ENCODE data around the gene SOCS2. TPM values are rescaled to one million over a fixed set of nuclear protein-coding genes. Genes with fewer than 3 reads are reported as not detected.

SOCS2 gene
- total RNA-seq, 6 experiments from 2014 or later: 32.2 to 64.4 (median 58.8) TPM

DNA sequence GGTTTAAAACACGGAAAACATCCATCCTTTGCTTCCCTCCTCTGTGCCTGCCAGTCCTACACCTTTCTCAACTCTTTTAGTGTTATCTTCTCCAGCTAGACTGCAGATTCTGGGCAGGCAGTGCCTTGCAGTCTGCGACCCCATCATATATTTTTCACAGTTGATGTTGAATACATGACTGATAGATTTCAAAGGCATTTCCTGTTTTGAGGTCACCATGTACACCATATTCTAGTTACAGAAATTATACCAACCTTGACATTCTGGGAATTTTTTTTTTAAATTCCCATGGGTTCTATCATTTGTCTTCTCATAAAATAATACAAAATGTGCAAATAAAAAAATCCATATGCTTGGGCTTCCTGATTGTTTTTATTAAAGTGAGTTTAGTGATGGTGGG is 16.6 kb downstream of the SOCS2 start:
- Mint-ChIP-seq H3K36me3 (ENCODE audit: low read depth) (peaks cover 5% of the 10 kb centered on the region; the same call in 1 of the 2 replicates), H3K27me3 (ENCODE audit: insufficient read depth) (peaks cover 2% of the 10 kb centered on the region; the same call in 1 of the 2 replicates), H3K4me3 (no peak overlapping the region), H3K9me3 (no peaks in the 10 kb centered on the region), H3K27ac (no peak overlapping the region), H3K4me1 (ENCODE audit: low read depth) (peaks cover 52% of the 10 kb centered on the region)
- TF ChIP-seq, protein P1, sequence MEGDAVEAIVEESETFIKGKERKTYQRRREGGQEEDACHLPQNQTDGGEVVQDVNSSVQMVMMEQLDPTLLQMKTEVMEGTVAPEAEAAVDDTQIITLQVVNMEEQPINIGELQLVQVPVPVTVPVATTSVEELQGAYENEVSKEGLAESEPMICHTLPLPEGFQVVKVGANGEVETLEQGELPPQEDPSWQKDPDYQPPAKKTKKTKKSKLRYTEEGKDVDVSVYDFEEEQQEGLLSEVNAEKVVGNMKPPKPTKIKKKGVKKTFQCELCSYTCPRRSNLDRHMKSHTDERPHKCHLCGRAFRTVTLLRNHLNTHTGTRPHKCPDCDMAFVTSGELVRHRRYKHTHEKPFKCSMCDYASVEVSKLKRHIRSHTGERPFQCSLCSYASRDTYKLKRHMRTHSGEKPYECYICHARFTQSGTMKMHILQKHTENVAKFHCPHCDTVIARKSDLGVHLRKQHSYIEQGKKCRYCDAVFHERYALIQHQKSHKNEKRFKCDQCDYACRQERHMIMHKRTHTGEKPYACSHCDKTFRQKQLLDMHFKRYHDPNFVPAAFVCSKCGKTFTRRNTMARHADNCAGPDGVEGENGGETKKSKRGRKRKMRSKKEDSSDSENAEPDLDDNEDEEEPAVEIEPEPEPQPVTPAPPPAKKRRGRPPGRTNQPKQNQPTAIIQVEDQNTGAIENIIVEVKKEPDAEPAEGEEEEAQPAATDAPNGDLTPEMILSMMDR (IDR thresholded peaks at IDR 0.05): no peak
- no peak for DNase-seq

DNA sequence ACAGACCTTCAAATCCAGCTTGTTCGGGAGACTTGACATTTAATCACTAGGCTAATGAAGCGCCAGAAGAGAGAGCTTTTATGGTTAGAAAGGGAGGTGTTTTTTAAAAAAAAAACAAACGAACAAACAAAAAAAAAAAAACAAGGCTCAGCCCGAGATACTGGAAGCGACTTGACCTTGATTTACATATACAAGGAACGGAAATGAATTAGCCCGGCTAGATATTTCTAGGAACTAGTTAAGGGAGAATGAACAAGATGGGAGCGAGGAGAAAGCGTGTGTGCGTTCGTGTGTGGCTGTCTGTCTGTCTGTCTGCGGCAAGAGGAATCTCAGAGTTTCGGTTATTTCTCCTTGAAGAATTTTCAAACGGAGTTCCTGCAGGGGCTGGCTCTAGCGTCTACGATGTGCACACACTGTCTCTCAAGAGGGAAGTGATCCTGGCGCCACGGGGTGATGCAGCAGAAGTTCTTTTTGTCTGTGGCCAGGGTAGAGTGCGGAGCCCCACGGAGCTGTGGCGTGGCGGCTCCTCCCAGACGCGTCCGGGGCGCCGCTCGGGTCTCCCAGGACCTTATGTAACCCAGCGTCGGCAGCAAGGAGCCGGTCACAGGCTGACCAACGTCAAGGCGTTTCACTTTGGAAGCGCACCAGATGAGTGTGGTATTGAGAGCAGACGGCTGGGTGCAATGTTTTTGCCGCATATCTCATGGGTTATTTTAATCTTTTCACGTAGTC is 18.8 kb downstream of the SOCS2 start:
- H3K4me1 Mint-ChIP-seq (ENCODE audit: low read depth): peaks cover 63% of the 10 kb centered on the region
- TF ChIP-seq, protein P1 (IDR thresholded peaks at IDR 0.05): no peak

DNA sequence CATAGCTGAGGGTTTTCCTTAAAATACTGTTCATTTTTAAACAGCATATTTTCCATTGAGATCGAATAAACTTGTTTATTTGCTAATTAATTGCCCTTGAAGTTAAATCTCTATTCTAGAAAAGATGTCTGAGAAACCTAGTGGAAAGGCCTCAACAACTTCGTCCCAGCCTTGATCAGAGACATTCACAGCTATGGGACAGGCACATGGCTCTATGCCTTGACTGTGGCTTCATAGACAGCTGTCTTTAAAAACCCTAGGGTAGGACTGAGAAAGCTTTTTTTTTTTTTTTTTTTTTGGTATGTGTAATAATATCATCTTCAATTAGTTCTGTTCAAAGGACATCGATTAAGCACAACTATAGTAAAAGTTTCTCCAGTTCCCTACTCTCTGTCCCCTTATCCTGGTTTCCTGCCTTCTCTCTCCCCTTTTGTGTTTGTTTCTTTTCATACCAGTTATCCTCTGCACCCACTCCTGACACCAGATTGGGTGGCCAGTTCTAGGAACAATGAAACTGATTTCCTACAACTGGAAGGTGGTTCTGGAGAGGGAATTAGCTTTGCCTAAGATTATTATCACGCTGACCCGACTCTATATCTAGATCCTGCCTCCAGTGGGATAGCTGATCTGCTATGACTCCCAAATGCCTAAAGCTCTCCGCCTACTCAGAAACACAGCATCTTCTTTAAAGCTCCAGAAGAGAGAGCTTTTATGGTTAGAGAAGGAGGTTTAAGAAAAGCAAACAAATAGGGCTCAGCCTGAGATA is 20.3 kb downstream of the SOCS2 start:
- Mint-ChIP-seq H3K27me3 (ENCODE audit: insufficient read depth) (no peaks in the 10 kb centered on the region), H3K4me1 (ENCODE audit: low read depth) (peaks cover 63% of the 10 kb centered on the region), H3K4me3 (no peak overlapping the region; the same call in 1 of the 2 replicates), H3K9me3 (no peaks in the 10 kb centered on the region), H3K27ac (peak overlapping the region; percentile 4; the same call in 1 of the 2 replicates), H3K36me3 (ENCODE audit: low read depth) (no peaks in the 10 kb centered on the region)
- TF ChIP-seq, protein P1 (IDR thresholded peaks at IDR 0.05): no peak
- DNase-seq: no peak

More for the DNA sequence above, 18.8 kb downstream of the SOCS2 start:
- Mint-ChIP-seq H3K27me3 (ENCODE audit: insufficient read depth) (no peaks in the 10 kb centered on the region), H3K36me3 (ENCODE audit: low read depth) (no peaks in the 10 kb centered on the region), H3K4me3 (peak overlapping the region; percentile 94), H3K9me3 (no peaks in the 10 kb centered on the region), H3K27ac (peak overlapping the region; percentile 97)
- DNase-seq: peak; percentile 82

DNA sequence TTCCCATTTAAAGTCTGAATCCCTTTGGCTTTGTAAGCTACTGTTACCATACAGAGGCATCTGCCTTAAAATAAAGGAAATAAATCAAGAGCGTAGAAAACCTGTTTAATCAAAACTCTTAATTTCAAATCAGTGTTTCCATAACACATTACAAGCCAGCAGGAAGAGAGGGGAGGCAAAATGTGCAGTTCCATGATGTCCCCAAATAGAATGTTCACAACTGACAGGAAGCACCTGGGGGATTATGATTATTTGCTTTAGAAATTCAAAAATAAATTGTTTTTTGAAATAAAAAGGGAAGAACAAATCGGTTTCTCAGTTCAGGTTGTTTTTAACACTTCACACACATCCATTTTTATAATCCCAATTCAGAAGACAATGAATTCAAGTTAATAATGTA is 21.4 kb downstream of the SOCS2 start:
- Mint-ChIP-seq H3K9me3 (no peaks in the 10 kb centered on the region), H3K27ac (no peak overlapping the region), H3K27me3 (ENCODE audit: insufficient read depth) (no peaks in the 10 kb centered on the region)

DNA sequence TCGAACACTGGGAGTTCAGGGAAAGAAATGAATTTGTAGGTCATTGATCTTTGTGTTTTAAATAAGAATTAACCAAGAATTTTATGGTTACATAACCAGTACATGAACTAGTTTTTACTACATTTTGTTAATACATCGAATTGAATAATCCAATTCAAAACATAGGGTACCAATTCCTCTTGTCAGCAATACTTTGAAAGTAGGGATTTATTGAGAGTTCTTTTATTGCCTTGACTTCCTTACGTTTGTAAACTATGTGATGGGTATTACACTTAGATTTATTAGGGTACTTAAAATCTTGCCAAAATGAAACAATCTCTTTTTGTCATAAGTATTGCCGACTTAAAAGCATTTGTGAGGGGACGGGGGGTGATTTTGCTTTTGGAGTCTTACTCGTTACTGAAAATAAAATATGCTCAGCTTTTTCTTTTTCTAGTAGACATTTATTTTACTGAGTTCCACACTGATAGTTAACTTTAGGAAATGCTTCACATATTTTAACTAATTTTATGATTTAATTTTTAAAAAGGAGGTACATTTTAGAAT is 22.4 kb downstream of the SOCS2 start:
- Mint-ChIP-seq H3K4me3 (no peak overlapping the region), H3K9me3 (no peaks in the 10 kb centered on the region), H3K27ac (no peak overlapping the region), H3K27me3 (ENCODE audit: insufficient read depth) (no peaks in the 10 kb centered on the region; the same call in 1 of the 2 replicates), H3K36me3 (ENCODE audit: low read depth) (no peaks in the 10 kb centered on the region), H3K4me1 (ENCODE audit: low read depth) (peaks cover 44% of the 10 kb centered on the region)
- TF ChIP-seq, protein P1 (IDR thresholded peaks at IDR 0.05): no peak
- DNase-seq: no peak

More for the DNA sequence above, 21.4 kb downstream of the SOCS2 start:
- TF ChIP-seq, protein P1 (IDR thresholded peaks at IDR 0.05): no peak
- no peak for DNase-seq
- Mint-ChIP-seq H3K4me1 (ENCODE audit: low read depth) (peaks cover 54% of the 10 kb centered on the region), H3K4me3 (no peak overlapping the region), H3K36me3 (ENCODE audit: low read depth) (no peaks in the 10 kb centered on the region)

Measured in HFFc6 (cell line).